Measurements from ENCODE around the gene COL6A3. TPM values are rescaled to one million over a fixed set of nuclear protein-coding genes. Genes with fewer than 3 reads are reported as not detected.
A peak's percentile ranks its signal among the peaks of the same experiment; 100 is the strongest.

The COL6A3 gene
- total and polyA plus RNA-seq, 11 donors: 17.4 to 290 (median 87.3) TPM

DNA sequence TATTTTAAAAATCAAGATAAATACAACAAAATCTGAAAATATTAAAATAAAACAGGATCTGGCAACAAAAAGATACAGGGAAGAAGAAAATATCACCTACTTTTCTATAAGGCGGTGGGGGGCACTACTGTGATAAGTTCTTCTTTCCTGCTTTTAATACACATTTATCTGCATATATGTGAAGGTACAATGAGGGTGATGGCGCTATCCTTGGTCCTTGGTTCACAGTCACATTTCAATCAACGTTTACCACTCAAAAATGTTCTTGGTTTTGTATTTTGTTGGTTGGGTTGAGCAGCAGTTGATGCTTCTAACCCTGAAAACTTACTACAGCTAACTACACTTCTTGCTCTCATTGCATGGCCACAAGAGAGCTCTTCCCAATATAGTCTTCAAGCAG lies 112.4 kb downstream of the COL6A3 start:
- Histone ChIP-seq H3K4me1 (peaks cover 0 to 21% (median 6%) of the 10 kb centered on the region in 12 donors), H3K9me3 (peaks cover 0 to 15% (median 0%) of the 10 kb centered on the region in 12 donors), H3K36me3 (no peaks in the 10 kb centered on the region), H3K27me3 (no peaks in the 10 kb centered on the region), H3K27ac (no peak overlapping the region), H3K4me3 (no peak overlapping the region)
- ATAC-seq (no peak), DNase-seq (no peak)
- TF ChIP-seq, protein P1, sequence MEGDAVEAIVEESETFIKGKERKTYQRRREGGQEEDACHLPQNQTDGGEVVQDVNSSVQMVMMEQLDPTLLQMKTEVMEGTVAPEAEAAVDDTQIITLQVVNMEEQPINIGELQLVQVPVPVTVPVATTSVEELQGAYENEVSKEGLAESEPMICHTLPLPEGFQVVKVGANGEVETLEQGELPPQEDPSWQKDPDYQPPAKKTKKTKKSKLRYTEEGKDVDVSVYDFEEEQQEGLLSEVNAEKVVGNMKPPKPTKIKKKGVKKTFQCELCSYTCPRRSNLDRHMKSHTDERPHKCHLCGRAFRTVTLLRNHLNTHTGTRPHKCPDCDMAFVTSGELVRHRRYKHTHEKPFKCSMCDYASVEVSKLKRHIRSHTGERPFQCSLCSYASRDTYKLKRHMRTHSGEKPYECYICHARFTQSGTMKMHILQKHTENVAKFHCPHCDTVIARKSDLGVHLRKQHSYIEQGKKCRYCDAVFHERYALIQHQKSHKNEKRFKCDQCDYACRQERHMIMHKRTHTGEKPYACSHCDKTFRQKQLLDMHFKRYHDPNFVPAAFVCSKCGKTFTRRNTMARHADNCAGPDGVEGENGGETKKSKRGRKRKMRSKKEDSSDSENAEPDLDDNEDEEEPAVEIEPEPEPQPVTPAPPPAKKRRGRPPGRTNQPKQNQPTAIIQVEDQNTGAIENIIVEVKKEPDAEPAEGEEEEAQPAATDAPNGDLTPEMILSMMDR (IDR thresholded peaks at IDR 0.05): no peak
- TF ChIP-seq POLR2A (IDR thresholded peaks at IDR 0.05): no peak
- intact Hi-C loops (cut with DNase I): no loop called here
- WGBS, 4 donors: 87 to 92% (median 91%) methylated on average over 3 of the region's 3 CpGs

DNA sequence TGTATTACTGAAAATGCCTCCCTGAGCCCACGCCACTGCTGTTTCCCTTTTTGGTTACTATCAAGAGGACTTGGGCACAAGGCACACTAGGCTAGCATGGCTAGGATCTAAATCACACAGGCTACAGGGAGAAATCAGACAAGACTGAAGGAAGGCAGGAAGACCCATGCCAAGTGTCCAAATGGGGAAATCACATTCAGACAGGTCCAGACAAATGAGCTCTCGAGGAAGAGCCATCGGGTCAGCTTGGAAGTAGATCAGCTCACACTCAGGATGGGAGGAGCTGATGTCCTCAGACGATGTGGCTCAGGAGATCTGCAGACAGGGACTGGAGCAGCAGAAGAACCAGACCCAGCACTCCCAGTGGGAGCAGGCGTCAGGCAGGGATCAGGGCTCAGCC lies 113.2 kb downstream of the COL6A3 start:
- WGBS, 4 donors: 61 to 74% (median 72%) methylated on average over 5 of the region's 5 CpGs
- no peak for DNase-seq
- H3K9me3 ChIP-seq: peaks cover 0 to 15% (median 0%) of the 10 kb centered on the region in 12 donors
- no peaks in the 10 kb centered on the region for H3K27me3 ChIP-seq
- TF ChIP-seq, protein P1 (IDR thresholded peaks at IDR 0.05): no peak
- TF ChIP-seq POLR2A (IDR thresholded peaks at IDR 0.05): no peak
- no peak for ATAC-seq
- intact Hi-C loops (cut with DNase I): no loop called here
- peak overlapping the region in 2 of 12 donors; percentile 6 to 19 for H3K27ac ChIP-seq
- H3K4me1 ChIP-seq: peaks cover 0 to 21% (median 6%) of the 10 kb centered on the region in 12 donors
- no peaks in the 10 kb centered on the region for H3K36me3 ChIP-seq
- no peak overlapping the region for H3K4me3 ChIP-seq

DNA sequence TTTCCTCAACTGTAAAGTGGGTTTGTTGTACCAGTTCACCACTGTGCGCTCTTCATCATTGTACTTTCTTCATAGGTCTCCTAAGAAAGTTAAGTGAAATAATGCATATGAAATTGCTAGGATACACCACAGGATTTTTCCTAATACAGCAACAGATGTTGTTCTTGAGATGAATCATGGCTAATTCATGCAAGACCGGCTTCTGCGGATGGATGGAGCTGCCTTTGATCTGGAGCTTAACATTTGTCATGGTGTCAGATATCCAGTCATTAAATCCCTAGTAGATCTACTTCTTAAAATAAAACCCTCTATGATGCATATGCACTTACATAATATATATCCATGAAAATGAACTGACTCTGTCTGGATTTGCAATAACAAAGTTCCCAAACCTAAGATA lies 114.1 kb downstream of the COL6A3 start:
- H3K4me1 ChIP-seq: peaks cover 0 to 24% (median 6%) of the 10 kb centered on the region in 12 donors
- TF ChIP-seq, protein P1 (IDR thresholded peaks at IDR 0.05): no peak
- TF ChIP-seq POLR2A (IDR thresholded peaks at IDR 0.05): no peak
- intact Hi-C loops (cut with DNase I): no loop called here
- H3K27me3 ChIP-seq: no peaks in the 10 kb centered on the region
- DNase-seq: no peak
- no peaks in the 10 kb centered on the region for H3K36me3 ChIP-seq
- peak overlapping the region in 1 of 12 donors; percentile 76 for H3K27ac ChIP-seq
- peak in 1 of 4 donors; percentile 52 for ATAC-seq
- 79 to 84% (median 80%) methylated on average over 3 of the region's 3 CpGs for WGBS, 4 donors
- H3K9me3 ChIP-seq: peaks cover 0 to 17% (median 0%) of the 10 kb centered on the region in 12 donors
- H3K4me3 ChIP-seq: no peak overlapping the region

DNA sequence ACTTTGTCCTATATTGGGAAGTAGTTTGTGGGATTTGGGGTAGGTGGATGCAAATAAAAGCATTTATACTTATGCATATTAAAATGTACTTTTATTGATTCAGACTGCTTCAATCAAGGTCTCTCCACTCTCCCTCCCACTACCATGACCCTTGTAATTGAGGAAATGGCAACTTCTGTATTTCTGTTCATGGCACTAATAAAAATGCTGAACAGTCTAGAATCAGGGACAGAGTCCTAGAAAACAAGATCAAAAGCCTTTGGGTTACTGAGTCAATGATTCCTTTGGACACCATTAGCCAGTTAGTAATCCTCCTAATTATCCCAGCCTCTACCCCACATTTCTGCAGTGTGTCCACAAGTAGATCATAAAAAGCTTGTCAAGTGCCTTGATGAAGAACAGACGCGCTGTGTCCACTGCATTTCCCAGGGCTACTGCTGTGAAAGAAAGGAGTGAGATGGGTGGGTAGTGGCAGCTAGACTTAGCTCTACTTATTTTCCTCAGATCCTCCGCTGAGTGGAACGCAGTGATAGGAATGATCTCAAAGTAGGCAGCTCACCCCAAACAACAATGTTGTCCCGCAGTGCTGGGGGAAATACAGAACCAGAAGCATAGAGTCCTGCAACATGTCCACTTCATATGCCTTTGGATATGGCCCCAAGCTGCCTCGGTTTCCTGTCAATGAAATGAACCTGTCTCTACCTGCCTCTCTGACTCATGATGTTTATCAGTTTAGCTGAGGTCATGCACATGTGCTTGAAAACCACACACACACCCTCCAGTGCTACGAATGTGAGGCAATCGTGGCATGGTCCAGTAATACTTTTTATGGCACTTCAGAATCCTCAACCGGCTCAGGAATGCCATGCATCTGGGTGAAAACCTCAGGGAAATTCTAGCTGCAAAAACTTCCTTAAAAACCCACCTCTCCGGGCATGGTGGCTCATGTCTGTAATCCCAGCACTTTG lies 115.5 kb downstream of the COL6A3 start:
- H3K27me3 ChIP-seq: no peaks in the 10 kb centered on the region
- intact Hi-C loops (cut with DNase I): no loop called here
- DNase-seq (no peak), ATAC-seq (peak in 1 of 4 donors; percentile 33)
- H3K4me3 ChIP-seq: no peak overlapping the region
- H3K27ac ChIP-seq: peak overlapping the region in 2 of 12 donors; percentile 12 to 76
- H3K36me3 ChIP-seq: no peaks in the 10 kb centered on the region
- peaks cover 0 to 17% (median 0%) of the 10 kb centered on the region in 12 donors for H3K9me3 ChIP-seq
- no peak for TF ChIP-seq POLR2A (IDR thresholded peaks at IDR 0.05)
- TF ChIP-seq, protein P1 (IDR thresholded peaks at IDR 0.05): no peak
- H3K4me1 ChIP-seq: peaks cover 0 to 36% (median 12%) of the 10 kb centered on the region in 12 donors
- 67 to 86% (median 71%) methylated on average over 10 of the region's 10 CpGs for WGBS, 4 donors
